Kidney (tissue), 14 donors: ENCODE data around the gene A3GALT2. TPM values are rescaled to one million over a fixed set of nuclear protein-coding genes. Genes with fewer than 3 reads are reported as not detected.

Source experiments
- DNase-seq, 5 donors: peaks; one replicate each; pipeline ENCODE4 v3.0.0-alpha.2; 2013 to 2020
- FAIRE-seq: peaks from 2 replicates; lab custom pipeline; 2012; peaks lifted over from hg19 to GRCh38; lab: Jason Lieb, UNC
- H3K27ac ChIP-seq, 2 donors: one replicate each; pipeline ENCODE4 v1.7.0; 2013; ENCODE audit warnings: low read depth in 2 of 2, low read length in 2 of 2, inconsistent platforms in 1 of 2
- H3K27me3 ChIP-seq: one replicate; pipeline ENCODE4 v1.7.1; 2013; ENCODE audit warnings: low read length, inconsistent platforms; ENCODE audit not compliant: control insufficient read depth, insufficient read depth
- H3K36me3 ChIP-seq, 3 donors: one replicate each; pipeline versions ENCODE4 v1.7.0 to v1.7.1; 2013; ENCODE audit warnings: low read length in 3 of 3, control low read depth in 1 of 3, inconsistent platforms in 1 of 3; ENCODE audit not compliant: insufficient read depth in 3 of 3, control insufficient read depth in 2 of 3
- H3K4me1 ChIP-seq, 3 donors: one replicate each; pipeline versions ENCODE4 v1.7.0 to v1.7.1; 2013; ENCODE audit warnings: low read length in 3 of 3, inconsistent platforms in 1 of 3, low read depth in 1 of 3; ENCODE audit not compliant: control insufficient read depth in 2 of 3, insufficient read depth in 2 of 3
- H3K4me3 ChIP-seq, 3 donors: one replicate each; pipeline versions ENCODE4 v1.7.0 to v1.8.1; 2013; ENCODE audit warnings: low read length in 3 of 3, control low read depth in 1 of 3, inconsistent platforms in 1 of 3
- H3K9ac ChIP-seq, 3 donors: one replicate each; pipeline versions ENCODE4 v1.7.0 to v1.7.1; 2013; ENCODE audit warnings: low read length in 3 of 3, control low read depth in 1 of 3, inconsistent platforms in 1 of 3
- H3K9me3 ChIP-seq, 3 donors: one replicate each; pipeline versions ENCODE4 v1.7.0 to v1.7.1; 2013; ENCODE audit warnings: low read length in 3 of 3, control low read depth in 1 of 3, inconsistent platforms in 1 of 3; ENCODE audit not compliant: control insufficient read depth in 2 of 3, insufficient read depth in 1 of 3
- CTCF ChIP-seq: IDR thresholded peaks from 3 replicates; pipeline ENCODE4 v1.5.1; 2012; ENCODE audit warnings: mild to moderate bottlenecking, moderate library complexity, borderline replicate concordance; ENCODE audit not compliant: insufficient read depth; ENCODE audit errors: extremely low read depth
- intact Hi-C: fragments of 100-400 bp; cut with DNase I; formaldehyde crosslinking; loops from one replicate; pipeline ENCODE4 v1.11.1; 2022
- polyA plus RNA-seq: library from polyadenylated mRNA; stranded (reverse); fragments of 350-450 nt; fragmentation: Illumina TruSeq; extraction: RNeasy Lipid Tissue Mini Kit (QIAGEN cat#74804); gene quantifications from one replicate; pipeline ENCODE4 v1.2.3, GENCODE V29; 2014; ENCODE audit warnings: low read depth, low replicate concordance; ENCODE audit not compliant: insufficient read depth
- total RNA-seq: library from RNA; stranded (reverse); fragmentation: NEBNext Ultra II Directional; extraction: Animal tissue kit (Norgen Biotek cat#: 25700); gene quantifications from one replicate; pipeline ENCODE4 v1.2.1, GENCODE V29; 2021
- donor health status: control.
- donor health status: control.
- donor health status: control.
- donor health status: control.
- donor health status: control.
- donor health status: DM: yes; HTN: yes; CAD: no.
- donor health status: Normal renal cell carcinoma (clear cell type).

Gene A3GALT2
- total and polyA plus RNA-seq, 2 donors from 2014 or later = not detected

GRCh38 chr1:33267468-33268205, 53.3 kb downstream of the A3GALT2 start:
- intact Hi-C loops = no loop called here
- Histone ChIP-seq H3K9ac (no peak overlapping the region), H3K4me1 (peaks cover 0 to 14% (median 9%) of the 10 kb centered on the region in 3 donors), H3K36me3 (peaks cover 6 to 9% (median 8%) of the 10 kb centered on the region in 3 donors), H3K27me3 (no peaks in the 10 kb centered on the region), H3K4me3 (no peak overlapping the region), H3K27ac (no peak overlapping the region), H3K9me3 (no peaks in the 10 kb centered on the region)
- TF ChIP-seq CTCF = no peak
- no peak for FAIRE-seq
- no peak for DNase-seq

- no peak for TF ChIP-seq CTCF
- no peak overlapping the region for H3K9ac ChIP-seq
- peaks cover 0 to 11% (median 10%) of the 10 kb centered on the region in 3 donors for H3K4me1 ChIP-seq
- intact Hi-C loops = no loop called here
- no peak for DNase-seq
- H3K4me3 ChIP-seq = no peak overlapping the region
- H3K27me3 ChIP-seq = no peaks in the 10 kb centered on the region
- no peaks in the 10 kb centered on the region for H3K9me3 ChIP-seq
- FAIRE-seq = no peak
- no peak overlapping the region for H3K27ac ChIP-seq
- H3K36me3 ChIP-seq = peaks cover 7 to 9% (median 8%) of the 10 kb centered on the region in 3 donors
Measured at GRCh38 chr1:33266766-33267165, 54.1 kb downstream of the A3GALT2 start.

GRCh38 chr1:33265780-33266605, 54.9 kb downstream of the A3GALT2 start:
- FAIRE-seq (no peak), DNase-seq (no peak)
- TF ChIP-seq CTCF = no peak
- H3K27me3 ChIP-seq = no peaks in the 10 kb centered on the region
- intact Hi-C loops = no loop called here
- H3K36me3 ChIP-seq = peaks cover 5 to 9% (median 8%) of the 10 kb centered on the region in 3 donors
- peaks cover 0 to 18% (median 18%) of the 10 kb centered on the region in 3 donors for H3K4me1 ChIP-seq
- H3K27ac ChIP-seq = no peak overlapping the region
- no peak overlapping the region for H3K4me3 ChIP-seq
- H3K9ac ChIP-seq = no peak overlapping the region
- no peaks in the 10 kb centered on the region for H3K9me3 ChIP-seq
